Muscle of back (tissue), 11 donors: ENCODE data around the gene PHB1. TPM values are rescaled to one million over a fixed set of nuclear protein-coding genes. Genes with fewer than 3 reads are reported as not detected.
"Not testable (repeated sequence)": the region's sequence is repeated elsewhere in the genome, so short reads cannot be mapped to it uniquely, and the experiment has no call there.

Experiments used
- DNase-seq, 3 donors: peaks; one replicate each; pipeline versions ENCODE4 v3.0.0 to v3.0.0-alpha.2; 2013
- polyA plus RNA-seq, 10 donors: library from polyadenylated mRNA; unstranded; fragments of 120-200 nt; gene quantifications; one replicate each; pipeline ENCODE4 v1.2.1, GENCODE V29; 2013; ENCODE audit not compliant: insufficient read length in 10 of 10

PHB1 gene
- polyA plus RNA-seq, 10 donors = 128 to 172 (median 148) TPM

DNA sequence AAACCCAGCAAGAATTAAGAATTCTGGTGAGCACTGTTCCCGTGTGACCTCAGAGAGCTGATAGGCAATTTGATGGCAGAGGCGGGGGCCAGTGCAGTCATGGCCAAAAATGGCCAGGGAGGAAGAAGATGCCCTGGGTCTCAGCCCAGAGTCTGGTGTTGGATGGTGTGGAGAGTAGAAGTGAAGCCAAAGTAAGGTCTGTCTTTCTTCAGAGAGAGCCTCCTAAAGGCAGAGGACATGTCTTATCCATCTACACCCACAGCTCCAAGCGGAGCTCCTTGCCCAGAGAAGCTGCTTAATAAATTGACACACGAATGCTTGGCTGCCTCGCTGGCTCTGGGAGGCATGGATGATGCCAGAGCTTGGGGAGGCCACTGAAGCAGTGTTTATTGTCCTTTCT lies 32.9 kb downstream of the PHB1 start:
- no peak for DNase-seq

DNA sequence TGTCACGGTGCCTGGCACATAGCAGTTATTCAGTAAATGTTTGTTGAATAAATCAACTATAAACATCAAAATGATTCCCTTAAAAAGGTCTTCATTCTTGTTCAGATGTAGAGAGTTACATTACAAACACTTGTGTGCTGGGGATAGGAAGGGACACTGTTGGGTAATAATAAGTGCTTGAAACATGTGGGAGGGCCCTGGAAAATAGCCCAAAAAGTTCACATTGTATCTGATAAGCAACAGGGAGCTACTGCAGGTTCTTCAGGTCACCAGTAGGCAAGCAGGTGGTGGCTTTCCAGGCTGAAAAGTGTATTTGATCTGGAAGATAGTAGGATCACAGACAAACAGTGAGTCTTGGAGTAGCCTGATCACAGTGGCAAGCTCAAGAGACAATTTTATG lies 33.6 kb downstream of the PHB1 start:
- DNase-seq = no peak

- DNase-seq = no peak
These were observed 34.8 kb downstream of the PHB1 start for GRCh38 chr17:49379926-49380325.

DNA sequence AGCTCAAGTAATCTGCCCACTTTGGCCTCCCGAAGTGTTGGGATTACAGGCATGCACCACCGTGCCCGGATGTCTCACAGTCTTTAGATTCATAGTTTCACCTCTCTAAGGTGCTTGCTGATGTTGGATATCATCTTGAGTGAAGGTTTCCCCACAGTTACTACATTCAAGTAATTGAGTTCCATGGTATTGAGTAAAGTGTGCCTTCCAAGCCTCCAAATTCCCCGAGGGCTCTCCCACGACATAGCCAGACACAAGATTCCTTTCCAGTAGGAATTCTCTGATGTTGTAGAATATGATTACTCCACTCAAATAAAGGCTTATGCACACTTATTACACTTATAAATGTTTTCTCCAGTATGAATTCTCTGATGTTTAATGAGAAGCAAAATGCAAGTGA lies 36.4 kb downstream of the PHB1 start:
- no peak for DNase-seq

DNA sequence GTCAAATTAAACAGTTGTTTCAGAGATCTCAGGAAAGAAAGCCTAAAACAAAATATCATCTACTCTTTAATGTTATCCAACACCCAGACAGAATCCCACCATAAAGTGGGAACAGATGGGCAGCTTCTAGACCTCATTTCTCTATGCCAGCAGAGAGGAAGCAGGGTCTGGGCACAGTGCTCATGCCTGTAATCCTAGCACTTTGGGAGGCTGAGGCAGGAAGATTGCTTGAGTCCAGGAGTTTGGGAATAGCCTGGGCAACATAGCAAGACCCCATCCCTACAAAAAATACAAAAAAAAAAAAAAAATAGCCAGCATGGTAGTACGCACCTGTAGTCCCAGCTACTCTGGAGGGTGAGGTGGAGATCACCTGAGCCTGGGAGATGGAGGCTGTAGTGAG lies 39.1 kb downstream of the PHB1 start:
- DNase-seq = no peak

- DNase-seq = no peak
These were observed 41.6 kb downstream of the PHB1 start for GRCh38 chr17:49373115-49373514.

DNA sequence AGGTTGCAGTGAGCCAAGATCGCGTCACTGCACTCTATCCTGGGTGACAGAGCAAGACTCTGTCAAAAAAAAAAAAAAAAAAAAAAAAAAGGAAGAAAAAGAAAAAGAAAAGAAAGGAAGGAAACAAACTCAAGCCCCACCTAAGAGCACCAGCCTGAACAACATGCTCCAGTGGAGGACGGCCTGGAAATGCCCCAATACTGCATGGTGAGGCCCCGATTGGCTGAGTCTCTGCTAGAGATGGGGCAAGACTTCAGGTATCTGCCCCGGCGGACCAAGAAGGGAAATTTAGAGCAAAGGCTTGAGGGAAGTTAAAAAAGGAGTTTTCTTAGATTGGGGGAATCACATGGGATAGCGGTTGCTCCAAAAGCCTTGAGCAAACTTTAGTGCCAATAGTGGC lies 42.3 kb downstream of the PHB1 start:
- DNase-seq = no peak

DNA sequence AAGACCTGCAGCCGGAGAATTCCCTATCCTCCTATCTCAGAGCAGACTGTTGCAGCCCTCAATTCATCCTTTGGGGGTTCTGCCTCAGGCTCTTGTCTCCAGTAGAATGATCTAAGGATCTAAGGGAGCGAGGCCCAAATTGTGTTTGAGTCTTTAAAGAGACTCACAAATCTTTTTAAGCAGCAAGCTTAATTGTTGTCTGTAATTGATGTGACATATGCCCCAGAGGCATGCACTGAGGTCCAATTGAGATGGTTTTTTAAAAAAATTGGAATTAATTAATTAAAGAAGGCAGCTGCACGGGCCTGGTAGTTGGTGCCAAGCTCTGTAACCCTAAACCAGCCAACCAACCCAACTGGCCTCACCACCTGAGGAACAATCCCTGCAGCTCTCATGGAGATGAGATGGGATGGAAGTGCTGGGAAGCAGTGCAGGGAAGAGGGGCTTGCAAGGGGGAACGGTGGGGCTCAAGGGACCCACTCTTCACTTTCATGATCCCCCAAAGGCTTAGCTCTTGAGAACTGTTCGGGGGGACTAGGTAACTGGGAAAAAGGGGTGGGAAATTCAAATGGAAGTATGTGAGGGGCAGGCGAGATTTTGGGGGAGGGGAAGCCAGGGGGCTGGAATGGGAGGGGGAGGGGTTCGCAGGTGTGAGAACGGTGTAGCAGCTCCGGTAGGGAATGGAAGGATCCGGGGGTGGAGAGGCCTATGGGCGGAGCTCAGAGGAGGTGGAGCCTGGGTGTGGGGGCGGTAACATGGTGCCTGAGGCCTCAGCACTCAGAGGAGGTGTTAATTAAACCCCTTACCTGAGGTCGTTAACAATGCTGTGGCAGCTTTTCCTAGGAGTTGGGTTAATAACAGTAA lies 43.5 kb downstream of the PHB1 start:
- no peak for DNase-seq

DNA sequence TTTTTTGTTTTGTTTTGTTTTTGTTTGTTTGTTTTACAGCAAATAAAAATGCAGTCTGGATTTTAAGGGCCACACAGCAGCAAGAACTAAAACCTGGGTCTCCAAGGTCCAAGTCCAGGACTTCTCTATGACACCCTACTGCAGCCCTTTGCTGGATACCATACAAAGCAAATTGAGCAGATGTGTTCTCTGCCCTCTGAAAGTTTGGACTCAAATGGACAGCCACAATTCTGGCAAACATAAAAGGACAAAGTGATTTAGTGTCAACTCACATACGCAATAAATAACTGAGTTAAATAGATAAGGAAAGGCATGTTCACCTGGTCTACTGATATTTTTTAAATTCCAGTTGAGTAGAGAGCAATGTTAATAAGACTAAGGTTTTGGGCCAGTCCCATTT lies 44.9 kb downstream of the PHB1 start:
- no peak for DNase-seq

- DNase-seq = no peak
These were observed 45.6 kb downstream of the PHB1 start for GRCh38 chr17:49369089-49369488.

- no peak for DNase-seq
These were observed 49.0 kb downstream of the PHB1 start for GRCh38 chr17:49365667-49366066.

DNA sequence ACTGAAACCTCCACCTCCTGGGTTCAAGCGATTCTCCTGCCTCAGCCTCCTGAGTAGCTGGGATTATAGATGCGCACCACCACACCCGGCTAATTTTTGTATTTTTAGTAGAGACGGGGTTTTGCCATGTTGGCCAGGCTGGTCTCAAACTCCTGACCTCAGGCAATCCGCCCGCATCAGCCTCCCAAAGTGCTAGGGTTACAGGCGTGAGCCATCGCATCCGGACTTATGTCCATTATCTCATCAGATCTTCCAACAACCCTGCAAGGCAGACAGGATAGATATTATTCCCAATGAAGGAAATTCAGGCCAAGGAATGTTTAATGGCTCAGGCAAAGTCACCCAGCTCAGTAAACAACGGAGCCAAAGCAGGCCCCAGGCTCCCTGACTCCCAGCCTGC lies 49.6 kb downstream of the PHB1 start:
- not testable (repeated sequence) for DNase-seq

GRCh38 chr17:49364119-49364518 lies 50.6 kb downstream of the PHB1 start:
- no peak for DNase-seq

GRCh38 chr17:49363251-49363650 lies 51.4 kb downstream of the PHB1 start:
- DNase-seq = no peak

GRCh38 chr17:49362723-49363117 lies 52.0 kb downstream of the PHB1 start:
- DNase-seq = no peak

- peak; percentile 89 to 95 (median 94) for DNase-seq
These were observed 52.6 kb downstream of the PHB1 start, which contains the start of gene ZNF652 for GRCh38 chr17:49361902-49362722. TSS of gene ZNF652 (minus strand) at chr17:49362250. CDS start at chr17:49317725, 44,525 bp downstream.

GRCh38 chr17:49361129-49361901 lies 53.4 kb downstream of the PHB1 start:
- peak in 2 of 3 donors; percentile 27 to 73 for DNase-seq

DNA sequence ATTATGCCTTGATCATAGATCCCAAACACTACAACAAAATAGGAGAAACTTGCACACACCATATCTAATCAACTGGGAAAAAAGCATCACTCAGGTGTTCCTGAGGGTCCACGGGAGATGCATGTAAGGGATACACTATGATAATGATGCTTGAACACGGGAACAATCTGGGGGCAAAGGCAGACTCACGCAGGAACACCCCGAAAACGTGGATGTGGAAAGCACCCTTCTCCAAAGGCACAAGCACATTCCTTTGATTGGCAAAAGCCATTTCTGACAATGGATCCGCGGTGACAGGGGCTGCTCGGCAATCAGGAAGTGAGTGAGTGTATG lies 53.9 kb downstream of the PHB1 start:
- DNase-seq = no peak

DNA sequence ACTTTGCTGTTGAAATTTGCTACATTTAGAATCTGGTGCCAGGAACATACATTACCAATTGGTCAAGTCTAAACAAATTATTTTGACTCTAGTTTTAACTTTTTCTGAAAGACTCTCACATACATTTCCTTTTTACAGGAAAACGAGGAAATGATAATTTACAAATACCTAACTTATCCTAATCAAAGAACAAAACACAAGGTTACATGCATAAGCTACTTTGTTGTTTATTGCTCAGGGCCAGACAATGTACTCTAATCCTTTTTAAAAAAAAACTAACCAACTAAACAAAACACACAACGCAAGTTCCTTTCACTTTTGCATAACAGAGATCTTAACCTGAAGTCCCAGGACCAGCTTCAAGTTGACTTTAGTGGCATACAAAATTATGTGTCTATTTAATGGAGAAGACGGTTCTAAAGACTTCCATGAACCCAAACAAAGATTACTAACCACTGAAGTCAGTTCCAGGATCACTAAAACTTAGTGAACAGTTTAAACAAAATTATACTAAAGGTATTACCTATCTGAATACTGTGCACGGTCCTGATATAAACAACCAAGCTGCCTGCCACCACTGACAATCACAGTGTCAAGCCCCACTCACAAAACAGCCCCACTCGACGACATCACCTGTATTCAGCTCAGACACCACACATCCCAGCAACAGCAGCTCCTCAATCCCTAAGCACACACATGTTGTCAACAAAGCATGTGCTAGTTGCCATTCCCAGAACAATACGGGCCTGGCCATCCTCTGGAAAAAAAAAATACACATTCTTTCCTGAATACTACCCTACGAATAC lies 54.5 kb downstream of the PHB1 start:
- no peak for DNase-seq

- DNase-seq = peak in 2 of 3 donors; percentile 17 to 34
These were observed 55.9 kb downstream of the PHB1 start for GRCh38 chr17:49358641-49359247.

DNA sequence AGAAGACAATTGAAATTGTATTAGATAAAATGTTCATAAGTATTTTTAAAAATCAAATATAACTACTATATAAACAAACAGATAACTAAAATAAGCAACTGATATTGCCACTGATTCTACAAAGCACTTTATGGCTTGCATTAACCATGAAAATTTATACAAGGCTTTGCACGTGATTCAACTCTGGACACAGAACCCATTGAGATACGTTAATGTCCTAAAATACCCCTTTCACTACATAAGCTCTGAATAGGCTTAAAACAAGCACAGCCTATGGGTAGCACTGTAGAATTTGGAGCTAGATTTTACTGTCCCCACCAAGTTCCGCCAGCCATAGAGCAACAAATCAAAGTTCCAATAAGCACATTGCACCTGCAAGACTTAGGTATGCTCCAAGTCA lies 57.2 kb downstream of the PHB1 start:
- DNase-seq = no peak
